GM11168 (cell line): Measurements from ENCODE around the gene IL1F10.
"Not testable (repeated sequence)": the region's sequence is repeated elsewhere in the genome, so short reads cannot be mapped to it uniquely, and the experiment has no call there.

Experiments
- in situ Hi-C: fragments of 300-500 bp; cut with MboI; formaldehyde crosslinking; loops from one replicate; pipeline ENCODE4 v1.12.0; 2022; ENCODE audit warnings: low sequenced_read_pairs; ENCODE audit not compliant: unreplicated experiment

The IL1F10 gene

GRCh38 chr2:113078350-113078839 lies 10.6 kb downstream of the IL1F10 start:
- in situ Hi-C loops: no loop called here

DNA sequence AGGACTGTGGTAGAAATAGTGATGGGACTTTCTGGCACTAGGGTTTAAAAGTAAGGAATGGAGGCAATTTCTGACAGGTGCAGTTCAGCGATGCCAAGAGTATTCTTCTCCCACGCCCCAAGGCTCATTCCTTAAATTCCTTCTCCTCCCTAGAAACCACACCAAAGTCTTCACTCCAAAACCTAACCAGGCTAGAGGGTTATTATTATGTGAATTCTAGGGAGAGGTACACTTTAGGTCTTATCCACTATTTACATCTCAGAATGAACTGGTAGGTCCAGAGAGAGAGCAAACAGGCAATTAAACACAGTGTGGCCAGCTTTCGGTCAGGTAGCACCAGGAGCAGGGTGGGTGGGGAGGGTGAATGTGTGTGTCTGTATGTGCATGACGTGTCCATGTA lies 11.4 kb downstream of the IL1F10 start:
- in situ Hi-C loops: no loop called here

- in situ Hi-C loops: no loop called here
Observed at GRCh38 chr2:113080134-113080533, 12.4 kb downstream of the IL1F10 start.

- in situ Hi-C loops: no loop called here
Observed at GRCh38 chr2:113081488-113082210, 13.9 kb downstream of the IL1F10 start.

DNA sequence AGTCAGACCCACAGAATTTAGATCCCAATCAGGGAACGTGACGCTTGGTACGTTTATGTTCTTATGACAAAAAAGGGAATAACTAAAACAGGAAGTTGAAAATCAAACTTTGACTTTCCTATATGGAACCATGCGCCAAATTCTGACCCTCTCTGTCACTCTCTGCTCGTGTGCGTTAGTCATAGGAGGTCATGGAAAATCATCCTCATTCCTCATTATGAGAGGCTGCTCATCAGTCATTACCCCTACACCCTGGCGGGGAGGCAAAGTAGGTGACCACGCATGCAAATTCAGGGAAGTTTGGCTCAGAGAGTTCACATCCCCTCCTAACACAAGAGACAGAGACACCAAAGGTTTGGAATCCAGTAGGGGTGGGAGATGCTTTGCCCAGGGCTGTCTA lies 15.5 kb downstream of the IL1F10 start:
- in situ Hi-C loops: no loop called here

GRCh38 chr2:113084249-113085000 lies 16.7 kb downstream of the IL1F10 start:
- in situ Hi-C loops: no loop called here

- in situ Hi-C loops: no loop called here
Observed at GRCh38 chr2:113085542-113085941, 17.8 kb downstream of the IL1F10 start.

DNA sequence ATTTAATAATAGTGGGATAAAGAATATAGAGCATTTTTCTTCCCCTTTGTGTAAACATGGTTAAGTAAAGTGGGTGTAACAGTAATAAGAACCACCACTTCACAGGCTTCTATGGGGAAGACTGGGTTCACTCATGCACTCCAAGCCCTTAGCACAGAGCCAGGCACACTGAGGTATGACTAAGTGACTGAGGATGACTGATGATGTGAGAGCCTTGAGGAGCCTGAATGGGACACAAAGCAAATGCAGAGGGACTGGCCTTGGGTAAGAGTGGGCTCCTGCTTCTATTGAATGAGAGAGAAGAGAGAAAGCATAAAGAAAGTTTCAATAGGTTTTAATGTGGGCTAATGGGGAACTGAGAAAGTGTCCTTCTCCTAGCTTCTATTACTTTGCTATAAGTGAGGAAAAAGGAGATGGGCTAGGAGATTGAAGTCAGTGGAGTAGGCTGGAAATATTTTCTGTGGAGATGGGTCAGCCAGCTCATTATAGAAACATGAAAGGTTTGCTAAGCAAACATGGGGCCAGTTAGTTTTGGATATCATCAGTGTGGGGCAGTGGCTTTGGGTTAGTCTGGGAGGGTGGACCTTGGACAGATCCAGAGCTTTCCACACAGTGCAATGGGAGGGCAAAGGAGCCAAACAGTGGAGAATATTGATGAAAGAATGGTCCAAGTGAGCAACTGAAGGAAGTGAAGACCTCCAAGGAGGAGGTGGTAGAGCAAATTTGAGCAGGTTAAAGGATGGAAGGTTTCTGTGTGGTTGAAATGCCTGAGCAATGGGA lies 20.6 kb downstream of the IL1F10 start:
- in situ Hi-C loops: no loop called here

GRCh38 chr2:113089916-113090315 lies 22.1 kb downstream of the IL1F10 start:
- in situ Hi-C loops: no loop called here

DNA sequence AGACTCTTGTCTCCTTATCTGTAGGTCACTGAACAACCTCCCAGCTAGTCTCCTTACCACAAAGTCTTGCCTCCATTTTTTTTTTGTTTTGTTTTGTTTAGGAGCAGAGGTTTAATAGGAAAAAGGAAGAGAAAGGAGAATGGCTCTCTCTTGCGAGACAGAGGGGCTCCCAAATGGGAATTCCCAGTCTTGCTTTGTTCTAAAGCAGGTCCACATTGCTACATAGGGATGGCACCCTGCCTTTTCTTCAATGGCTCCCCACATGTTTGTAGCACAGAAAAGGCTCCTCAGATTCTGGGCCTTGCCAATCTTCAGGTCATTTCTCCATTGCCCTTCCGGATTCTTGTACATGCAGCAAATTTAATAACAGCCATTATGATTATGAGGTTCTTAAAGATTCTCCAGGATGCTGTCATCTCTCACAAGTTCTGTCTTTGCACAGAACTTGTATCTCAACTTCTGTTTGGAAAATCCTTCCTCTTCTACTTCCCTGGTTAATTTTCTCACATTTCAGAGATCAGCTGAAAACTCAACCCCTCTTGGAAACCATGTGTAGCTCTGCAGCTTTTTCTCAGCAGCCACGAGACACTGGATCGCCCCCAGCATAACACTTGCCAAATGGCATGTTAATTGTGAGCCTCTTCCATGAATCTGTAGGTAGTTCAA lies 23.6 kb downstream of the IL1F10 start:
- in situ Hi-C loops: no loop called here

- in situ Hi-C loops: no loop called here
Observed at GRCh38 chr2:113092864-113093612, 25.3 kb downstream of the IL1F10 start.

DNA sequence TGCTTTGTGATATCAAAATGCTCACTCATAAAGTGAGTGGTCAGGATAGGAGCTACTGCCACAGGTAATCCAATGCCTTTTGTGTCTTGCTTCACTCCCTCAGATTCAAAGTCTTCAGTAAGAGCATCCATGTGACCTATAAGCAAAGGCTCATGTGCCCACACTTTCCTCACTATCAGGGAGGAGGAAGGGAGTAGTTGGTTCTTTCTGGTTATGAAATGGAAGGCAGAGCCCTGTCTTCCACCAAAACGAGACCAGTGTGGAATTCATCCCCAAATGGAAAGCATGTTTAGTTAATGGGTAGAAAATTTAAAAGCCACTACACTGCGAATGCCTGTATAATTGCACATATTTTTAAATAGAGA lies 25.8 kb downstream of the IL1F10 start:
- in situ Hi-C loops: no loop called here

GRCh38 chr2:113096306-113096705 lies 28.5 kb downstream of the IL1F10 start:
- in situ Hi-C loops: not testable (repeated sequence)

- in situ Hi-C loops: not testable (repeated sequence)
Observed at GRCh38 chr2:113096842-113097618, 29.3 kb downstream of the IL1F10 start.

DNA sequence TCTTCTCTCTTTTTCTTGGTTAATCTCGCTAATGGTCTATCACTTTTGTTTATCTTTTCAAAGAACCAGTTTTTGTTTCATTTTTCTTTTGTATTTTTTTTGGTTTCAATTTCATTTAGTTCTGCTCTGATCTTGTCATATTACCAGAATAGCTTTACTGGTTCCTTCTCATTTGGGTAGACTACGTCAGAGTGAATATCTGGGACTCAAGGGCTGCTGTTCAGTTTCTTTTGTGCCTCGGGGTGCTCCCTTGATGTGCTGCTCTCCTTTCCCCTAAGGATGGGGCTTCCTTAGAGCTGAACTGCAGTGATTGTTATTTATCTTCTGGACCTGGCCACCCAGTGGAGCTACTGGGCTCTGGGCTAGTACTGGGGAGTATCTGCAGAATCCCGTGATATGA lies 30.3 kb downstream of the IL1F10 start:
- in situ Hi-C loops: no loop called here

- in situ Hi-C loops: no loop called here
Observed at GRCh38 chr2:113098532-113098931, 30.8 kb downstream of the IL1F10 start.

DNA sequence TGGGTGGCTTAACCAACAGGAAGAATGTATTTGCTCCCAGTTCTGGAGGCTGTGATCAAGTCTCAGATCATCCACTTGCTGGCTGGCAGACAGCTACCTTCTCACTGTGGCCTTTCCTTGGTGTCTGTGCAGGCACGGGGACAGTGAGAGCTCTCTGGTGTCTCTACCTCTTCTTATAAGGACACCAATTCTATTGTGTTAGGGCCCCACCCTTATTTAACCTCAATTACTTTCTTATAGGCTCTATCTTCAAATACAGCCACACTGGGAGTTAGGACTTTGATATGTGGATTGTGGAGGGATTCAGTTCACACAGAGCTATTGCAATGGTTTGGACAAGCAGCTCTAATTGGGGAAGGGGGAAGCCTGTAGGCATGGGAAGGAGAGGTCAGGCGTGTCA lies 34.4 kb downstream of the IL1F10 start:
- in situ Hi-C loops: no loop called here

- in situ Hi-C loops: no loop called here
Observed at GRCh38 chr2:113103277-113103676, 35.5 kb downstream of the IL1F10 start.

DNA sequence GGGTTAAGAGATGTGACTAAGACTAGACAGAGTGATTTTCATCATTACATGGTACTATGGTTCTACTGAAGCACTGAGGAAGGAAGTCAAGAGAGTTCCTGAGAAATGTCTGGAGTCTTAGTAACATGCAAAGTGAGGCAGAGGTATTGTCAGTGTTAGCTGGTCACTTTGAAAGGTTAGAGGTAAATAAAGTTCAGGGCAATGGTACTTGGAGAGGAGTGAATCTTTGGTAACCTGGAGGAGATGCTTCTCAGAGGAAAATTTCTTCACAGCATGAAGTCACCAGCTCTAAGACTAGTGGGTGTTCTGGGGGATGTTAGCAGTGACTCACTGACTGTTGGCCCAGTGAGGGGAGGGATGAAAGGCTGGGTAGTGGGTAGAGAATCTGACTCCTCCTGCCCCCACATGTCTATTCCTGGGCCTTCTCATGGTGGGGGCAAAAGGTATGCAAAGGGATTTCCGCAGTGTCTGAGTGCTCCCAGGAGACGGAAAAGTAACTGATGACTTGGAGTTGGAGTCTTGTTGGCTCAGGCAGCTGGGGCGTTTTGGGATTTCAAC lies 36.4 kb downstream of the IL1F10 start:
- in situ Hi-C loops: no loop called here
